GM19240 (cell line): ENCODE measurements around the gene TECR.
"Not testable (repeated sequence)": the region's sequence is repeated elsewhere in the genome, so short reads cannot be mapped to it uniquely, and the experiment has no call there.

ENCODE experiments used
- DNase-seq: peaks from one replicate; pipeline ENCODE4 v3.0.0; 2011; ENCODE audit warnings: low spot score; ENCODE audit not compliant: insufficient read length

Gene TECR

GRCh38 chr19:14529254-14530004 lies at the start of gene TECR:
TECR (plus strand) TSS chr19:14529594; CDS start chr19:14529697, 103 bp downstream.
- peak; percentile 85 for DNase-seq

- DNase-seq = peak; percentile 84
Observed at GRCh38 chr19:14479975-14480699, 49.3 kb upstream of the TECR start.

- DNase-seq = no peak
Observed at GRCh38 chr19:14480700-14481079, 48.7 kb upstream of the TECR start.

GRCh38 chr19:14482172-14482941 lies 47.0 kb upstream of the TECR start:
- DNase-seq = no peak

- DNase-seq = no peak
Observed at GRCh38 chr19:14487370-14488125, 41.8 kb upstream of the TECR start.

- DNase-seq = no peak
Observed at GRCh38 chr19:14492756-14493337, 36.5 kb upstream of the TECR start.

- DNase-seq = no peak
Observed at GRCh38 chr19:14494411-14494810, 35.0 kb upstream of the TECR start.

- DNase-seq = no peak
Observed at GRCh38 chr19:14494910-14495671, 34.3 kb upstream of the TECR start.

- no peak for DNase-seq
Observed at GRCh38 chr19:14495672-14496028, 33.7 kb upstream of the TECR start.

- peak; percentile 95 for DNase-seq
Observed at GRCh38 chr19:14496029-14496833, 33.2 kb upstream of the TECR start, which contains the start of gene GIPC1. GIPC1 (minus strand) TSS chr19:14496127; CDS start chr19:14482976, 13,151 bp downstream.

GRCh38 chr19:14496834-14497227 lies 32.6 kb upstream of the TECR start:
- DNase-seq = no peak

GRCh38 chr19:14497228-14497921 lies 32.0 kb upstream of the TECR start:
- no peak for DNase-seq

- no peak for DNase-seq
Observed at GRCh38 chr19:14502334-14503092, 26.9 kb upstream of the TECR start.

GRCh38 chr19:14503285-14503684 lies 26.1 kb upstream of the TECR start:
- DNase-seq = no peak

- not testable (repeated sequence) for DNase-seq
Observed at GRCh38 chr19:14504575-14504974, 24.8 kb upstream of the TECR start.

- DNase-seq = peak; percentile 41
Observed at GRCh38 chr19:14505488-14506239, 23.7 kb upstream of the TECR start.
